Measurements from ENCODE around the gene SMKR1. TPM values are rescaled to one million over a fixed set of nuclear protein-coding genes. Genes with fewer than 3 reads are reported as not detected.
A peak's percentile ranks its signal among the peaks of the same experiment; 100 is the strongest.

Gene SMKR1
- total RNA-seq, 1 donor from 2014 or later: 1.1 TPM

DNA sequence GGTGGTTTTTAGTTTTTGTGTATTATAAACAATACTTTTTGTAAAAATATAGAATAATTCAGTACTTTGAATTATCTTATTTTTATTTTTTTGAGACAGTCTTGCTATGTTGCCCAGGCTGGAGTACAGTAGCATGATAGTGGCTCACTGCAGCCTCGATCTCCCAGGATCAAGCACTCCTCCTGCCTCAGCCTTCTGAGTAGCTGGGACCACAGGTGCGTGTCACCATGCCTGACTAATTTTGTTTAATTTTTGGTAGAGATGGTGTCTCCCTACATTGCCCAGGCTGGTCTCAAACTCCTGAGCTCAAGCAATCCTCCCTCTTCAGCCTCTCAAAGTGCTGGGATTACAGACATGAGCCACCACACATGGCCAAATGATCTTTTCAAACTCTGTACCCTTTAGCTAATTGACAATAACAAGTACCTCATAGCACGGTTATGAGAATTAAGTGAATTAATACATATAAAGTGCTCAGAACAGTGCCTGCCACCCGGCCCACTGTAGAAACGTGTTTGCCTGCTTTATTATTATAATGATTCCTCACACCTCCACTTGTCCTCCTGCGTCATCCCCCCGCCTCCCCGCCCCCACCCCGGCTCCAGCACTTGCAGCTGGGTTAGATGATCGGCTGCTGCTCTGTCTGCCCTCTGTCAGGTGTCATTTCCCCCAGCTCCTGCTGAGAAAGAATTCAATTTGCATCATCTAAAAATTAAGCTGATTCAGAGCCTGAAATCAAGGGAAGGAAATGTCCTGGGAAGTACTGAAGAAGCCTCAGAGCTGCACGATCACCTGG, 55.6 kb downstream of the SMKR1 start:
- no peaks in the 10 kb centered on the region for H3K9me3 ChIP-seq
- H3K4me3 ChIP-seq: no peak overlapping the region
- H3K36me3 ChIP-seq: no peaks in the 10 kb centered on the region
- H3K27me3 ChIP-seq (ENCODE audit: low read depth): peaks cover 4% of the 10 kb centered on the region
- no peak overlapping the region for H3K27ac ChIP-seq
- TF ChIP-seq, protein P1, sequence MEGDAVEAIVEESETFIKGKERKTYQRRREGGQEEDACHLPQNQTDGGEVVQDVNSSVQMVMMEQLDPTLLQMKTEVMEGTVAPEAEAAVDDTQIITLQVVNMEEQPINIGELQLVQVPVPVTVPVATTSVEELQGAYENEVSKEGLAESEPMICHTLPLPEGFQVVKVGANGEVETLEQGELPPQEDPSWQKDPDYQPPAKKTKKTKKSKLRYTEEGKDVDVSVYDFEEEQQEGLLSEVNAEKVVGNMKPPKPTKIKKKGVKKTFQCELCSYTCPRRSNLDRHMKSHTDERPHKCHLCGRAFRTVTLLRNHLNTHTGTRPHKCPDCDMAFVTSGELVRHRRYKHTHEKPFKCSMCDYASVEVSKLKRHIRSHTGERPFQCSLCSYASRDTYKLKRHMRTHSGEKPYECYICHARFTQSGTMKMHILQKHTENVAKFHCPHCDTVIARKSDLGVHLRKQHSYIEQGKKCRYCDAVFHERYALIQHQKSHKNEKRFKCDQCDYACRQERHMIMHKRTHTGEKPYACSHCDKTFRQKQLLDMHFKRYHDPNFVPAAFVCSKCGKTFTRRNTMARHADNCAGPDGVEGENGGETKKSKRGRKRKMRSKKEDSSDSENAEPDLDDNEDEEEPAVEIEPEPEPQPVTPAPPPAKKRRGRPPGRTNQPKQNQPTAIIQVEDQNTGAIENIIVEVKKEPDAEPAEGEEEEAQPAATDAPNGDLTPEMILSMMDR (IDR thresholded peaks at IDR 0.05): no peak
- DNase-seq (no peak), ATAC-seq (no peak)
- intact Hi-C loops (cut with DNase I): no loop called here
- peaks cover 8% of the 10 kb centered on the region for H3K4me1 ChIP-seq

DNA sequence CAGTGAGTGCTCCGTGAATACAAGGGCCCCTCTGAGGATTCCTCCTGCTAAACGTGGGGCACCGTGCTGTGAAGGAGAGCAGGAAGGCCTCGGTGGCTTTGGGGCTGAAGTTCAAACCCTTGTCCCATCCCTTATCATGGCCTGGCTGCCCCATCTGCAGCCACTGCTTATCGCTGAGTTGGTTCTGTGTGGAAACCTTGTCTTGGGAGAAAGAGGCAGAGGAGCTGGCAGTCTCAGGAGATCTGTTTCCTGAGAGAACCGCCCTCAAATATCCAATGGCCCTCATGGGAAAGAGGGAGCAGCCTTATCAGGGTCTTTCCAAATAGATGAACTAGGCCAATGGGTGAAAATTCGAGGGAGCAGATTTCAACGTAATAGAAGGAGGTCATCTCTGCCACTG, 57.2 kb downstream of the SMKR1 start:
- no peaks in the 10 kb centered on the region for H3K9me3 ChIP-seq
- H3K4me3 ChIP-seq: no peak overlapping the region
- DNase-seq (no peak), ATAC-seq (no peak)
- H3K36me3 ChIP-seq: no peaks in the 10 kb centered on the region
- H3K27ac ChIP-seq: no peak overlapping the region
- intact Hi-C loops (cut with DNase I): no loop called here
- TF ChIP-seq, protein P1 (IDR thresholded peaks at IDR 0.05): no peak
- H3K4me1 ChIP-seq: peaks cover 8% of the 10 kb centered on the region
- H3K27me3 ChIP-seq (ENCODE audit: low read depth): no peaks in the 10 kb centered on the region

DNA sequence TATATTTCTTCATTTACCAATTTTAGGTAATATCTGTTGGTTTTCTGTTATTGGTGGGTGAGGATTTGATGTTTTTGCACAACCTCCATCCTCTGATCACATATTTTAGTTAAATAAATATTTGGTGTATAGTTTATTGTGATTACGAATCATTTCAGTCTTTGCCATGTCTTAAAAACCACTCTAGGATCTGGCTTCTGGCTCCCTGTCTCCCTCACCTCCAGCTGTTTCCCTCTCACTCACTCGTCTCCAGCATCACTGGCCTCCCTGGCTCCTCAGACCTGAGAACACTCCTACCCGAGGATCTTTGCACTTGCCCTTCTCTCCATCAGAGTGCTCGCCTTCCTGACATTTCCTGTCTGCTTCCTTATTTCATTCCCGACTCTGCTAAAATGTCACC, 58.5 kb downstream of the SMKR1 start:
- no peak for ATAC-seq
- no peak overlapping the region for H3K4me3 ChIP-seq
- H3K27me3 ChIP-seq (ENCODE audit: low read depth): no peaks in the 10 kb centered on the region
- TF ChIP-seq, protein P1 (IDR thresholded peaks at IDR 0.05): no peak
- intact Hi-C loops (cut with DNase I): no loop called here
- peaks cover 8% of the 10 kb centered on the region for H3K4me1 ChIP-seq
- no peaks in the 10 kb centered on the region for H3K36me3 ChIP-seq
- DNase-seq: no peak
- H3K9me3 ChIP-seq: no peaks in the 10 kb centered on the region
- H3K27ac ChIP-seq: no peak overlapping the region

DNA sequence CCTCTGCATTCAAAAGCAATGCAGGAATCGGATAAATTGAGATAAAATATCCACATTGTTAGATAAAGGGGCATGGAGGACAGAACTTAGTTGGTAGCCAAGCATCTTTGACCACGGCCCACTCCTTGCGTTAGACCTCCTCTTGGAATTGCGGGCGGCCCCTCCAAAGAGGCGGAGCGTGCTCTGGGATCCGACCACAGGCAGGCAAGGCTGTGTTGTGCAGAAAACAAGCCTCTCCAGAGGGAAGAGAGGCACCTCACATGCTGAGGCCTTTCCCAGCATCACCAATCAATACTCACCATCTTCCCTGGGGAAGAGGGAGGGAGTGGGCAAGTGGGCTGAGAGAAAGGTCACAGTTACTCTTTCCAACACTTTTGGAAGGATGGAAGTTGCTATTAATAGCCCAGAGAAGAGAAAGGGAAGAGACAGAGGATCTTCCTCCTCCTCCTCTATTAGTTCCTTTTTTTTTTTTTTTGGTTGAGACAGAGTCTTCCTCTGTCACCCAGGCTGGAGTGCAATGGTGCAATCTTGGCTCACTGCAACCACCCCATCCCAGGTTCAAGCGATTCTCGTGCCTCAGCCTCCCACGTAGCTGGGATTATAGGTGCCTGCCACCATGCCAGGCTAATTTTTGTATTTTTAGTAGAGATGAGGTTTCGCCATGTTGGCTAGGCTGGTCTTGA, 59.5 kb downstream of the SMKR1 start:
- TF ChIP-seq, protein P1 (IDR thresholded peaks at IDR 0.05): no peak
- DNase-seq: peak; percentile 52
- ATAC-seq: peak; percentile 40 to 56
- Histone ChIP-seq H3K4me1 (peaks cover 8% of the 10 kb centered on the region), H3K9me3 (no peaks in the 10 kb centered on the region), H3K27ac (no peak overlapping the region), H3K4me3 (no peak overlapping the region), H3K36me3 (no peaks in the 10 kb centered on the region), H3K27me3 (ENCODE audit: low read depth) (no peaks in the 10 kb centered on the region)
- intact Hi-C loops (cut with DNase I): no loop called here

Other genes with a start within 250 kb of the SMKR1 start
- 1.3 TPM for gene STRIP2, start 68.1 kb upstream of the SMKR1 start, total RNA-seq
- 16.7 TPM for gene NRF1, start 109.2 kb downstream of the SMKR1 start, total RNA-seq

All from lower lobe of right lung (tissue), 2 donors.